ENCODE data around the gene CNTNAP2.

CNTNAP2 gene

GRCh38 chr7:148334441-148334956 lies 2217.9 kb downstream of the CNTNAP2 start:
- Histone ChIP-seq H3K9ac (ENCODE audit: insufficient read length) (no peak overlapping the region), H3K36me3 (ENCODE audit: insufficient read depth, low read length) (no peaks in the 10 kb centered on the region), H3K4me3 (no peak overlapping the region), H3K27ac (peak overlapping the region; percentile 40), H3K9me3 (ENCODE audit: low read depth, low read length) (no peaks in the 10 kb centered on the region)
- TF ChIP-seq POLR2AphosphoS5 (IDR thresholded peaks at IDR 0.05; ENCODE audit: borderline replicate concordance, low read depth, low read length) (no peak), EZH2 (IDR thresholded peaks at IDR 0.05) (no peak), FOXP2 (optimal IDR thresholded peaks at IDR 0.05; ENCODE audit: control extremely low read depth, extremely low read length, insufficient read depth) (no peak)
- no peak for DNase-seq (ENCODE audit: low read depth, low spot score)

- DNase-seq (ENCODE audit: low read depth, low spot score): peak; percentile 66
- H3K9me3 ChIP-seq (ENCODE audit: low read depth, low read length): no peaks in the 10 kb centered on the region
- TF ChIP-seq EZH2 (IDR thresholded peaks at IDR 0.05) (no peak), POLR2AphosphoS5 (IDR thresholded peaks at IDR 0.05; ENCODE audit: borderline replicate concordance, low read depth, low read length) (peak; percentile 39; the same call in 1 of the 2 replicates)
- no peak overlapping the region for H3K4me3 ChIP-seq
- no peak overlapping the region for H3K9ac ChIP-seq (ENCODE audit: insufficient read length)
- H3K36me3 ChIP-seq (ENCODE audit: insufficient read depth, low read length): no peaks in the 10 kb centered on the region
- H3K27ac ChIP-seq: peak overlapping the region; percentile 40
These were observed 2218.5 kb downstream of the CNTNAP2 start for GRCh38 chr7:148334959-148335577.

GRCh38 chr7:148335790-148336189 lies 2219.2 kb downstream of the CNTNAP2 start:
- Histone ChIP-seq H3K9ac (ENCODE audit: insufficient read length) (no peak overlapping the region), H3K4me3 (no peak overlapping the region), H3K27ac (no peak overlapping the region), H3K36me3 (ENCODE audit: insufficient read depth, low read length) (no peaks in the 10 kb centered on the region), H3K9me3 (ENCODE audit: low read depth, low read length) (no peaks in the 10 kb centered on the region)
- TF ChIP-seq FOXP2 (optimal IDR thresholded peaks at IDR 0.05; ENCODE audit: control extremely low read depth, extremely low read length, insufficient read depth) (no peak), POLR2AphosphoS5 (IDR thresholded peaks at IDR 0.05; ENCODE audit: borderline replicate concordance, low read depth, low read length) (no peak), EZH2 (IDR thresholded peaks at IDR 0.05) (no peak)
- DNase-seq (ENCODE audit: low read depth, low spot score): no peak

- no peak overlapping the region for H3K4me3 ChIP-seq
- no peak overlapping the region for H3K9ac ChIP-seq (ENCODE audit: insufficient read length)
- no peak for DNase-seq (ENCODE audit: low read depth, low spot score)
- no peaks in the 10 kb centered on the region for H3K36me3 ChIP-seq (ENCODE audit: insufficient read depth, low read length)
- TF ChIP-seq EZH2 (IDR thresholded peaks at IDR 0.05) (no peak), POLR2AphosphoS5 (IDR thresholded peaks at IDR 0.05; ENCODE audit: borderline replicate concordance, low read depth, low read length) (no peak), FOXP2 (optimal IDR thresholded peaks at IDR 0.05; ENCODE audit: control extremely low read depth, extremely low read length, insufficient read depth) (no peak)
- no peak overlapping the region for H3K27ac ChIP-seq
- H3K9me3 ChIP-seq (ENCODE audit: low read depth, low read length): no peaks in the 10 kb centered on the region
These were observed 2219.8 kb downstream of the CNTNAP2 start for GRCh38 chr7:148336411-148336810.

GRCh38 chr7:148337246-148337965 lies 2220.8 kb downstream of the CNTNAP2 start:
- no peak for DNase-seq (ENCODE audit: low read depth, low spot score)
- no peaks in the 10 kb centered on the region for H3K36me3 ChIP-seq (ENCODE audit: insufficient read depth, low read length)
- H3K4me3 ChIP-seq: no peak overlapping the region
- H3K9me3 ChIP-seq (ENCODE audit: low read depth, low read length): no peaks in the 10 kb centered on the region
- no peak overlapping the region for H3K27ac ChIP-seq
- no peak overlapping the region for H3K9ac ChIP-seq (ENCODE audit: insufficient read length)
- TF ChIP-seq FOXP2 (optimal IDR thresholded peaks at IDR 0.05; ENCODE audit: control extremely low read depth, extremely low read length, insufficient read depth): no peak
- no peak for TF ChIP-seq POLR2AphosphoS5 (IDR thresholded peaks at IDR 0.05; ENCODE audit: borderline replicate concordance, low read depth, low read length)
- TF ChIP-seq EZH2 (IDR thresholded peaks at IDR 0.05): no peak

- peak overlapping the region; percentile 92 for H3K4me3 ChIP-seq
- no peaks in the 10 kb centered on the region for H3K9me3 ChIP-seq (ENCODE audit: low read depth, low read length)
- no peak overlapping the region for H3K27ac ChIP-seq
- H3K36me3 ChIP-seq (ENCODE audit: insufficient read depth, low read length): no peaks in the 10 kb centered on the region
- no peak for TF ChIP-seq EZH2 (IDR thresholded peaks at IDR 0.05)
- TF ChIP-seq FOXP2 (optimal IDR thresholded peaks at IDR 0.05; ENCODE audit: control extremely low read depth, extremely low read length, insufficient read depth): no peak
- TF ChIP-seq POLR2AphosphoS5 (IDR thresholded peaks at IDR 0.05; ENCODE audit: borderline replicate concordance, low read depth, low read length): no peak
- peak overlapping the region; percentile 73 for H3K9ac ChIP-seq (ENCODE audit: insufficient read length)
- DNase-seq (ENCODE audit: low read depth, low spot score): no peak
These were observed 2221.6 kb downstream of the CNTNAP2 start for GRCh38 chr7:148337995-148338747.

- TF ChIP-seq FOXP2 (optimal IDR thresholded peaks at IDR 0.05; ENCODE audit: control extremely low read depth, extremely low read length, insufficient read depth) (no peak), POLR2AphosphoS5 (IDR thresholded peaks at IDR 0.05; ENCODE audit: borderline replicate concordance, low read depth, low read length) (no peak), EZH2 (IDR thresholded peaks at IDR 0.05) (no peak)
- Histone ChIP-seq H3K9me3 (ENCODE audit: low read depth, low read length) (no peaks in the 10 kb centered on the region), H3K36me3 (ENCODE audit: insufficient read depth, low read length) (no peaks in the 10 kb centered on the region), H3K9ac (ENCODE audit: insufficient read length) (peak overlapping the region; percentile 52), H3K4me3 (peak overlapping the region; percentile 92), H3K27ac (no peak overlapping the region)
- DNase-seq (ENCODE audit: low read depth, low spot score): no peak
These were observed 2224.1 kb downstream of the CNTNAP2 start for GRCh38 chr7:148340438-148341280.
